HEK293 (cell line): Measurements from ENCODE around the gene TXN.

Experiments used
- KLF8 ChIP-seq: fragments of 450-650 bp; formaldehyde crosslinking; IDR thresholded peaks from 2 replicates; pipeline ENCODE4 v1.5.1; 2016; ENCODE audit warnings: missing biosample characterization, missing genetic modification characterization
- RBAK ChIP-seq: fragments of 450-650 bp; formaldehyde crosslinking; IDR thresholded peaks from 2 replicates; pipeline ENCODE4 v1.5.1; 2016; ENCODE audit warnings: missing biosample characterization, missing genetic modification characterization
- SALL2 ChIP-seq: fragments of 450-650 bp; formaldehyde crosslinking; IDR thresholded peaks from 2 replicates; pipeline ENCODE4 v1.5.0; 2017; ENCODE audit warnings: missing biosample characterization, mild to moderate bottlenecking, missing genetic modification characterization, borderline replicate concordance
- SP2 ChIP-seq: fragments of 450-650 bp; formaldehyde crosslinking; IDR thresholded peaks from 2 replicates; pipeline ENCODE4 v1.5.1; 2016; ENCODE audit warnings: missing biosample characterization, missing genetic modification characterization
- TRIM28 ChIP-seq: IDR thresholded peaks from 2 replicates; pipeline ENCODE4 v1.6.1; 2011; ENCODE audit warnings: low read length, control low read depth, borderline replicate concordance
- YY1 ChIP-seq: fragments of 450-650 bp; formaldehyde crosslinking; IDR thresholded peaks from 2 replicates; pipeline ENCODE4 v1.5.1; 2018; ENCODE audit warnings: missing biosample characterization, missing genetic modification characterization
- ZNF112 ChIP-seq: fragments of 450-650 bp; formaldehyde crosslinking; IDR thresholded peaks from 2 replicates; pipeline ENCODE4 v1.5.0; 2017; ENCODE audit warnings: missing biosample characterization, missing genetic modification characterization
- ZNF19 ChIP-seq: fragments of 450-650 bp; formaldehyde crosslinking; IDR thresholded peaks from 2 replicates; pipeline ENCODE4; 2016; ENCODE audit warnings: missing biosample characterization, missing genetic modification characterization, low read depth
- ZNF473 ChIP-seq: fragments of 450-650 bp; formaldehyde crosslinking; IDR thresholded peaks from 2 replicates; pipeline ENCODE4 v1.5.1; 2017; ENCODE audit warnings: missing biosample characterization, missing genetic modification characterization
- ZNF629 ChIP-seq: fragments of 450-650 bp; formaldehyde crosslinking; IDR thresholded peaks from 2 replicates; pipeline ENCODE4 v1.5.1; 2017; ENCODE audit warnings: missing biosample characterization, missing genetic modification characterization
- ZNF747 ChIP-seq: fragments of 450-650 bp; formaldehyde crosslinking; IDR thresholded peaks from 2 replicates; pipeline ENCODE4 v1.5.1; 2016; ENCODE audit warnings: missing biosample characterization, missing genetic modification characterization
- TF ChIP-seq, protein P1 (sequence below): fragments of 450-650 bp; formaldehyde crosslinking; IDR thresholded peaks from 2 replicates; pipeline ENCODE4 v1.5.1; 2016; ENCODE audit warnings: missing biosample characterization, missing genetic modification characterization
- TF ChIP-seq, protein P2 (sequence below): sonication (generic); formaldehyde crosslinking; IDR thresholded peaks from 2 replicates; pipeline ENCODE4 v1.8.1; 2022; ENCODE audit warnings: mild to moderate bottlenecking, moderate library complexity, missing genetic modification reagents

DNA sequence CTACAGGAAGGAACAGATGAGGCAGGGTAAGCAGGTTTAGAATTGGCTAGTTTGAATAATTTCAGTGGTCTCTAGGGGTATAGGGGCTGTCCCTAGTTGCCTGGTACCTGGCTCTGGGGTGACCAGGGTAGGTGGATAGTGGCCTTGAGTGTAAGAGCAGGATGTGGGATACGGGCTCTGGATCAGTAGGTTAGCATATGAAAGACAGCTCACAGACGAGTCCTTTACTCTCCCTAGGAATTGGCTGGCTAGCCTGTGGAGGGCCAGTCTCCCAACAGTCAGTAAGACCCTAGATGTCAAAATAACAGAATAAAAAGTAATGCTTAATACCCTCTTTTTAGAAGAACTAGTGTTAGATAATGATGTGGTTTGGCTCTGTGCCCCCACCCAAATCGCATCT is 31.7 kb downstream of the TXN start:
- TF ChIP-seq, protein P1, sequence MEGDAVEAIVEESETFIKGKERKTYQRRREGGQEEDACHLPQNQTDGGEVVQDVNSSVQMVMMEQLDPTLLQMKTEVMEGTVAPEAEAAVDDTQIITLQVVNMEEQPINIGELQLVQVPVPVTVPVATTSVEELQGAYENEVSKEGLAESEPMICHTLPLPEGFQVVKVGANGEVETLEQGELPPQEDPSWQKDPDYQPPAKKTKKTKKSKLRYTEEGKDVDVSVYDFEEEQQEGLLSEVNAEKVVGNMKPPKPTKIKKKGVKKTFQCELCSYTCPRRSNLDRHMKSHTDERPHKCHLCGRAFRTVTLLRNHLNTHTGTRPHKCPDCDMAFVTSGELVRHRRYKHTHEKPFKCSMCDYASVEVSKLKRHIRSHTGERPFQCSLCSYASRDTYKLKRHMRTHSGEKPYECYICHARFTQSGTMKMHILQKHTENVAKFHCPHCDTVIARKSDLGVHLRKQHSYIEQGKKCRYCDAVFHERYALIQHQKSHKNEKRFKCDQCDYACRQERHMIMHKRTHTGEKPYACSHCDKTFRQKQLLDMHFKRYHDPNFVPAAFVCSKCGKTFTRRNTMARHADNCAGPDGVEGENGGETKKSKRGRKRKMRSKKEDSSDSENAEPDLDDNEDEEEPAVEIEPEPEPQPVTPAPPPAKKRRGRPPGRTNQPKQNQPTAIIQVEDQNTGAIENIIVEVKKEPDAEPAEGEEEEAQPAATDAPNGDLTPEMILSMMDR (tag by site-specific recombination) = no peak
- TF ChIP-seq ZNF112 (tag by site-specific recombination) (no peak), ZNF19 (tag by site-specific recombination) (no peak), TRIM28 (no peak), ZNF473 (tag by site-specific recombination) (no peak), SP2 (no peak), YY1 (tag by site-specific recombination) (no peak), KLF8 (no peak), SALL2 (no peak), RBAK (tag by site-specific recombination) (no peak), ZNF629 (no peak), ZNF747 (no peak)
- TF ChIP-seq, protein P2, sequence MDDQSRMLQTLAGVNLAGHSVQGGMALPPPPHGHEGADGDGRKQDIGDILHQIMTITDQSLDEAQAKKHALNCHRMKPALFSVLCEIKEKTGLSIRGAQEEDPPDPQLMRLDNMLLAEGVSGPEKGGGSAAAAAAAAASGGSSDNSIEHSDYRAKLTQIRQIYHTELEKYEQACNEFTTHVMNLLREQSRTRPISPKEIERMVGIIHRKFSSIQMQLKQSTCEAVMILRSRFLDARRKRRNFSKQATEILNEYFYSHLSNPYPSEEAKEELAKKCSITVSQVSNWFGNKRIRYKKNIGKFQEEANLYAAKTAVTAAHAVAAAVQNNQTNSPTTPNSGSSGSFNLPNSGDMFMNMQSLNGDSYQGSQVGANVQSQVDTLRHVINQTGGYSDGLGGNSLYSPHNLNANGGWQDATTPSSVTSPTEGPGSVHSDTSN (CRISPR knock-in tag) = no peak
